22Rv1 (cell line): Measurements from ENCODE around the gene IQSEC1.
"Not testable (repeated sequence)": the region's sequence is repeated elsewhere in the genome, so short reads cannot be mapped to it uniquely, and the experiment has no call there.

Experiments
- H3K27ac ChIP-seq: fragments of 450-650 bp; 2 replicates; pipeline ENCODE4 v1.5.1; 2017
- CTCF ChIP-seq: fragments of 450-650 bp; IDR thresholded peaks from 2 replicates; pipeline ENCODE4 v1.5.1; 2017; ENCODE audit warnings: mild to moderate bottlenecking
- ZFX ChIP-seq: fragments of 450-650 bp; IDR thresholded peaks from 2 replicates; pipeline ENCODE4 v1.6.1; 2017; ENCODE audit warnings: antibody characterized with exemption, borderline replicate concordance

Gene IQSEC1

GRCh38 chr3:12882336-12883310, 190.6 kb downstream of the IQSEC1 start:
- no peak overlapping the region for H3K27ac ChIP-seq
- TF ChIP-seq CTCF: no peak
- TF ChIP-seq ZFX: no peak

- 0 out of 2 replicates have a peak, but pooled peaks have one; percentile 4 for TF ChIP-seq CTCF
- H3K27ac ChIP-seq: not testable (repeated sequence)
Observed at GRCh38 chr3:12881858-12882257, 191.4 kb downstream of the IQSEC1 start.

- TF ChIP-seq ZFX (no peak), CTCF (no peak)
- H3K27ac ChIP-seq: no peak overlapping the region
Observed at GRCh38 chr3:12879191-12879815, 193.9 kb downstream of the IQSEC1 start.

- H3K27ac ChIP-seq: not testable (repeated sequence)
Observed at GRCh38 chr3:12878758-12879157, 194.5 kb downstream of the IQSEC1 start.

GRCh38 chr3:12878141-12878574, 195.1 kb downstream of the IQSEC1 start:
- TF ChIP-seq CTCF: no peak
- TF ChIP-seq ZFX: no peak
- no peak overlapping the region for H3K27ac ChIP-seq

GRCh38 chr3:12877040-12877439, 196.2 kb downstream of the IQSEC1 start:
- H3K27ac ChIP-seq: no peak overlapping the region
- no peak for TF ChIP-seq ZFX
- TF ChIP-seq CTCF: no peak

GRCh38 chr3:12875857-12876836, 197.1 kb downstream of the IQSEC1 start:
- TF ChIP-seq ZFX: no peak
- peak; percentile 55 for TF ChIP-seq CTCF
- H3K27ac ChIP-seq: no peak overlapping the region
